Activated CD4-positive, alpha-beta T cell treated with anti-CD3 and anti-CD28 coated beads, Interleukin-2, amount 50 U/mL, for 4 hours (primary cell): ENCODE results near the gene TBC1D5.
"Not testable (repeated sequence)": the region's sequence is repeated elsewhere in the genome, so short reads cannot be mapped to it uniquely, and the experiment has no call there.

Experiments used
- DNase-seq, 2 experiments: peaks; one replicate each; pipeline ENCODE4 v3.0.0-alpha.2; 2020

TBC1D5 gene

DNA sequence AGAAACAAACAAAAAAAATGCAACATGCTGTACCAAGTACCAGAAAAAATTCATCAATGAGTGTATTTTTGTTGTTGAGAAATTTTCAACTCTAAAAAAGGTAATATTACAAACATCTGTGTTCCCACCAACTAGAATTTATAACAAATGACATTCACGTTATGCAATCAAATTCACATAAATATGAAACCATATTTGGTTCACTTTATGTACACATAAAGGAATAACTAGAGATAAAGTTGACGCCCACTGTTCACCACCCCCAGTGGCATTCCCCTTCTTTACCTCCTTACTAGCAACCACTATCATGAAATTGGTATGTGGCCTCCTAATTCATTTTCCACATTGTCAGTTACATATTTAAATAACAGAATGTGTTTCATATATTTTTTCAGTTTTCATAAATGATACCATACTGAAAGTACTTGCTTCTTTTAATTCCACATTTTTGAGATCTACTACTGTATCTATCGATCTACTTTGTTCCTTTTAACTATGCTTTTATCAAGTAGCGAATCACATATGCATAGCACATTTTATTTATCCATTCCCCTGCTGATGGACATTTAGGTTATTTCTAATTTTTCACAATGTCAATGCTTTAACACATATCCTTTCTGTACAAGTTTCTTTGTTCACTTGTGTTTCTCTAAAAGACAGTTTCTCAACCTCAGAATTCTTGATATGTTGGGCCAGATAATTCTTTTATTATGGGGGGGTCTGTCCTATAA lies 34.5 kb downstream of the TBC1D5 start:
- DNase-seq, result no peak

DNA sequence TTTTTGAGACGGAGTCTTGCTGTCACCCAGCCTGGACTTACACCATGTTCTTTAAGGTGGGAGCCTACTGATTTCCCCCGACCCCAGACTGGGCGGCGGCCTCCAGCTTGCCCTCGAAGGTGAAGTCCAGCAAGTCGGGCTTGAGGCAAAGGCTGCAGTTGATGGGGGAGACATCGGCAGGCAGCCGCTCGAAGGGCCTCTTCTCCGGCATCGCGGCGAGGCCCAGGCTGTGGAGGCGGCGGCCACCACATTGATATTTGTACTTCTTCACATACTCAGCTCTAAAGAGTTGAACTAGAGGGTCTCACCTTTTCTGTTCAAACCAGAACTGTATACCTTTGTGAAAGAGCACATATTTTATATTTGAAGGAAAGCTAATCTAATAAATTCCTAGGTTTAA lies 36.4 kb downstream of the TBC1D5 start:
- DNase-seq, result not testable (repeated sequence)

DNA sequence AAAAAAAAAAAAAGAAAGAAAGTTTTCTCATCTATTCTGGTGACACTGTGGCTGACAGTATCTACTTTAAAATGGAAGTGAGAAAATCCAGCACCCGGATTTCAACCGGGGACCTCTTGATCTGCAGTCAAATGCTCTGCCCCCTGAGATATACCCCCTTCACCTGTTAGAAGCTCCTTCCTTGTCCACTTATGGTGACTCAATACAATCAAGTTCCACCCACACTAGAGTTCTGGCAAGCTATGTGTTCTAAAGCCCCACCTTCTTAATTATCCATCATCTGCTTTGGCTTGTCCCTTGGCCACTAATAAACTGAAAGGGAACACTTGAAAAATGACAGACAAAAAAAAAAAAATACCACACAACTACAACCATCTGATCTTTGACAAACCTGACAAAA lies 42.6 kb downstream of the TBC1D5 start:
- not testable (repeated sequence) for DNase-seq

DNA sequence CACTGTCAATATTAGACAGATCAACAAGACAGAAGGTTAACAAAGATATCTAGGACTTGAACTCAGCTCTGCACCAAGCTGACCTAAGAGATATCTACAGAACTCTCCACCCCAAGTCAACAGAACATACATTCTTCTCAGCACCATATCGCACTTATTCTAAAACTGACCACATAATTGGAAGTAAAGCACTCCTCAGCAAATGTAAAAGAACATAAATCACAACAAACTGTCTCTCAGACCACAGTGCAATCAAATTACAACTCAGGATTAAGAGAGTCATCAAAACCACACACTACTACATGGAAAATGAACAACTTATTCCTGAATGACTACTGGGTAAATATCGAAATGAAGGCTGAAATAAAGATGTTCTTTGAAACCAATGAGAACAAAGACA lies 46.8 kb downstream of the TBC1D5 start:
- not testable (repeated sequence) for DNase-seq

DNA sequence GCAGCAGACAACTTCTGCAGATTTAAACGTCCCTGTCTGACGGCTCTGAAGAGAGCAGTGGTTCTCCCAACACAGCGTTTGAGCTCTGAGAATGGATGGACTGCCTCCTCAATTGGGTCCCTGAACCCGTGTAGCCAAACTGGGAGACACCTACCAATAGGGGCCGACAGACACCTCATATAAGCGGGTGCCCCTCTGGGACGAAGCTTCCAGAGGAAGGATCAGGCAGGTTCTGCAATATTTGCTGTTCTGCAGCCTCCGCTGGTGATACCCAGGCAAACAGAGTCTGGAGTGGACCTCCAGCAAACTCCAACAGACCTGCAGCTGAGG lies 48.8 kb downstream of the TBC1D5 start:
- DNase-seq, result not testable (repeated sequence)

GRCh38 chr3:17692846-17693669 lies 49.4 kb downstream of the TBC1D5 start:
- DNase-seq, result peak; percentile 36 to 46

GRCh38 chr3:17687566-17687965 lies 54.9 kb downstream of the TBC1D5 start:
- DNase-seq, result no peak

GRCh38 chr3:17686613-17687012 lies 55.8 kb downstream of the TBC1D5 start:
- DNase-seq, result no peak

- DNase-seq, result no peak
Observed at GRCh38 chr3:17683542-17684207, 58.8 kb downstream of the TBC1D5 start.

DNA sequence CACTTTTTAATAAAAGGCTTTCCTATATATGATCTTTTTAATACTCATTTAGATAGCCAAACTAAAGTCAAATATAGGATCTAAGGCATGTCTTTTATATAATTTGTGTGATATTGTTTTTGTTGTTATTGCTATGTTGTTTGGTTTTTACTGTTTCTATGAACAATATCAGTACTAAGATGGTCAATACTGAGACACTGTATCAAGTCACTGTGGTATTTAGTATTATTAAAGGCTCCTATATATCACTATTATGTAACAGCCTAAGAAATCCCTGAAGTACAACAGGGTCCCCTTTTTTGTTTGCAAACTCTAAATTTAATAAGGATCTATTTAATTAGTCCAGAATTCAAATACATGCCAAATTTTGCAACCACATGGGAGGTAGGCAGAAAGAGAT lies 61.9 kb downstream of the TBC1D5 start:
- no peak for DNase-seq

DNA sequence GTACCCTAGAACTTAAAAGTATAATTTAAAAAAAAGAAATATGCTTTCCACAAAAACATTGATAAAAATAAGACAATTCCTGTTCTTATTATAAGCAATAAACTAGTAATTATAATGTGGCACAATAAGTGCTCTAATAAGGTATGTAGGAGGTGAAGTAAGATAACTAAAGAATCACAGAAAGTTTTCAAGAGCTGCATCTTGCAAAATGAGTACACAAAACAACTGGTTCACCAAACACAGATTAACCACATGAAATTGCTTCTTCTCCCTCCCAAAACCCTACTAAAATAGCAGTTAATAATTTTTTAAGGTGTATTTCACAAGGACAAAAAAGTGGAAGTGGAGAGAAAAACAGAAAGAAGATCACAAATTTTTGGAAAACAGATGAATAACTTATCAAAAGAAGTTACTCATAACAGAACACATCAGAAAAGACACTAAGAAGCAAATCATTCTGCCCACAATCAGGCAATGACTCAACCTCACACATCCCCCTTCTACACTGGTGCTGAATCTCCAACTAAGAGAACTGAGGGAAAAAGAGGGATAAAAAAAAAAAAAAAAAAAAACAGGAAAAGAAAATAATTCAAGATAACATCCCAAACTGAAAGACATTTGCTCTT lies 64.2 kb downstream of the TBC1D5 start:
- no peak for DNase-seq

- DNase-seq, result no peak
Observed at GRCh38 chr3:17674082-17674686, 68.2 kb downstream of the TBC1D5 start.

DNA sequence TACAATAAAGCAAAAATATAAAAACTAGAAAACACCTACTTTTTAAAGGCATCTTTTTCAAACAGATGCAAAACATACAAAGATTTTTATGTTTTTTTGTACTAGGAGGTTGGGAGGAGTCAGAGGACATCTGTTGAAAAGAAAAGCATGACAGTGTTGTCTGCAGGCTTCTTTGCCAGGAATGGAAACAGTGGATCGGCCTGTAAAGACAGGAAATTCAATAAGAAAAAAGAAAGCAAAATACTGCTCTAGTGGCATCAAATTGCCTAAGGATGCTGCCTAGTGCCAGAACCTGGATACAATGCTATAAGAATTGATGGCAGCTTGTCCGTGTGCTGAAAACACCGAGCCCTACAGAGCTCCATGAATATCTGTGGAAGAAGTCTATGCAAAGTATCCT lies 69.9 kb downstream of the TBC1D5 start:
- DNase-seq, result no peak

DNA sequence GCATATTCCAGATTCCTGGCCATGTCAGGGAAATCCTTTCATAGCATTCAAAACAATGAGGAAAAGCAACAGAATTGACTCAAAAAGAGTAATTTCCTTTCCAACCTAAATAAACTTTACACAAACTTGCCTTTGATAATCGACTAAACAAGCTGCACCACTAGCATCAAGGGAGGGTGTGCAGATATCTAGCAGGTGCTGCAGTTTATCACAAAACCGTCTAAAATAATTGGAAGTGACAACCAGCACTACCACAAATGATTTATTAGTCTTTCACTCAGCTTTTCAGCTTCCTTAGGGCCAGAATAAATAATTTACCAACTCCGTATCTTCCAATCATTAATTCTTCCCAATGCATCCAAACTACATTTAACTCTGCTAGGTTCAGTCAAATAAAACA lies 71.7 kb downstream of the TBC1D5 start:
- DNase-seq, result no peak

DNA sequence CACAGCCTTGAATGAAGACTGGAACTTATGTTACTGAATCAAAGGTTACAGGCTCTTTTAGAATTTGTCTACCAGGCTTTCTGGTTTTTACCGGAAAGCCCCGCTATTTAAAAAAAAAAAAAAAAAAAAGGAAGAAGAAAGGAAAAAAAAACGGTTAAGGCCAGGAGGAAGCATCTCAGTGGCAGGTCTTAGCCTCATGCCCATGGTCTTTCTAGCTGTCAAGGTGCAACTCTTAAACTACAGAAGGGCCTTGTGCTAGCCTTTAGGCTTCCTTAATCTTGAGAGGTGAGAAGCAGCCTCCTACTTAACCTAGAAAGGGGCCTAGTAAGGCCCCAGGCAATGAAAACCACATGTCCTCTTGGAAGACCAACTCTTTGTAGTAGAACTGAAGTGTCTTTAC lies 77.5 kb downstream of the TBC1D5 start:
- DNase-seq, result no peak

GRCh38 chr3:17656264-17656663 lies 86.2 kb downstream of the TBC1D5 start:
- no peak for DNase-seq

GRCh38 chr3:17655743-17656142 lies 86.7 kb downstream of the TBC1D5 start:
- DNase-seq, result no peak

DNA sequence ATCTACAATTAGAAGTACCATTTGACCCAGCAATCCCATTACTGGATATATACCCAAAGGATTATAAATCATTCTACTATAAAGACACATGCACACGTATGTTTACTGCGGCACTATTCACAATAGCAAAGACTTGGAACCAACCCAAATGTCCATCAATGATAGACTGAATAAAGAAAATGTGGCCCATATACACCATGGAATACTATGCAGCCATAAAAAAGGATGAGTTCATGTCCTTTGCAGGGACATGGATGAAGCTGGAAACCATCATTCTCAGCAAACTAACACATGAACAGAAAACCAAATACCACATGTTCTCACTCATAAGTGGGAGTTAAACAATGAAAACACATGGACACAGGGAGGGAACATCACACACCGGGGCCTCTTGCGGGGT lies 92.7 kb downstream of the TBC1D5 start:
- not testable (repeated sequence) for DNase-seq

GRCh38 chr3:17648630-17649355 lies 93.6 kb downstream of the TBC1D5 start:
- not testable (repeated sequence) for DNase-seq

DNA sequence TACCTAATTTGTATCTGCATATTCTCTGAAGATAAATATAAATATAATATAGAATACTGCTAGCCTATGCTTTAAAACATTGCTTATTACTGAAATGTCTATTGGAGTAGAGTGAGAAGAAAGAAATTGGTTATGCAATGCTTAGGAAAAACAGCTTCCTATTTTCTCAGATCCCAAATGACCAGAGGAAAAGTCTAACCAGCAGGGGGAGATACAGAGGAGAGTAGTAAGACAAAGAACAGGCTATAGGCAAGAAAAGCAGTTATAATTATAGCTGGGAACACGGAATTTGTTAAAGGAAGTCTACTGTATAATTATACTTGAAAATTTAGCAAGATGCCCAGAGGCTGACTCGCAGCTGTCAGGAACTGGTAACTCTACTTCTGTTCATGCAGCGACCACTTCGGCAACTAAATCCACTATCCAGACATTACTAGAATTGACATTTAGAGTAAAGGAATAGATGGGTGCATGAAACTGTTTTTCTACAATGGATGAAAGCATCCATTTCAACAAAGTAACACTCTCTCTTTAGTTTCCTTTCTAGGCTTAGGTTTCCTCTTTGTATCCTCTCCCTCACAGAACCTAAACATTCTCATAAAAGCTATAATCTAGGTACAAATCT lies 97.2 kb downstream of the TBC1D5 start:
- DNase-seq, result no peak

- DNase-seq, result no peak
Observed at GRCh38 chr3:17643691-17644090, 98.7 kb downstream of the TBC1D5 start.

GRCh38 chr3:17642474-17642873 lies 100.0 kb downstream of the TBC1D5 start:
- DNase-seq, result no peak
